HEK293 (cell line): ENCODE data around the gene PKN3.

Experiments used
- CTCF ChIA-PET: fragments of 350-600 bp; formaldehyde crosslinking; extraction: SDS; loops from one replicate; lab custom pipeline; 2021; ENCODE audit warnings: antibody characterized with exemption; lab: Yijun Ruan, JAX
- POLR2A ChIA-PET: fragments of 300-600 bp; formaldehyde crosslinking; extraction: SDS; loops from one replicate; lab custom pipeline; 2020; ENCODE audit warnings: antibody characterized with exemption, inconsistent platforms; lab: Yijun Ruan, JAX
- H3K27ac ChIP-seq: fragments of 200-500 bp; sonication (Bioruptor generic); 2 replicates; pipeline ENCODE4 v1.5.1; 2014; ENCODE audit warnings: low read depth, low read length, control low read depth, inconsistent platforms; ENCODE audit errors: extremely low read depth
- H3K36me3 ChIP-seq, 2 experiments: fragments of 200-500 bp in 1 of 2; sonication (Bioruptor generic) in 1 of 2; 1 replicate in 1 of 2; 2 replicates in 1 of 2; pipeline ENCODE4 v1.5.1; 2014 to 2017; ENCODE audit warnings: inconsistent platforms in 2 of 2, low read length in 2 of 2; ENCODE audit not compliant: control insufficient read depth in 2 of 2, insufficient read depth in 1 of 2
- H3K4me1 ChIP-seq: fragments of 200-500 bp; sonication (Bioruptor generic); 2 replicates; pipeline ENCODE4 v1.5.1; 2014; ENCODE audit warnings: mild to moderate bottlenecking, low read length, inconsistent platforms; ENCODE audit not compliant: control insufficient read depth, insufficient read depth
- H3K4me3 ChIP-seq: 2 replicates; pipeline ENCODE4 v1.5.1; 2011; ENCODE audit warnings: low read depth, mild to moderate bottlenecking, control low read depth, low read length, moderate library complexity
- H3K9me3 ChIP-seq: fragments of 200-500 bp; sonication (Bioruptor generic); 2 replicates; pipeline ENCODE4 v1.5.1; 2014; ENCODE audit warnings: low read depth, low read length, inconsistent platforms; ENCODE audit not compliant: control insufficient read depth, insufficient read depth
- CTCF ChIP-seq: fragments of 450-650 bp; formaldehyde crosslinking; IDR thresholded peaks from 2 replicates; pipeline ENCODE4 v1.5.1; 2016; ENCODE audit warnings: missing biosample characterization, missing genetic modification characterization
- GLI4 ChIP-seq: fragments of 450-650 bp; formaldehyde crosslinking; IDR thresholded peaks from 2 replicates; pipeline ENCODE4 v1.5.1; 2016; ENCODE audit warnings: missing biosample characterization, missing genetic modification characterization
- ZBTB11 ChIP-seq: fragments of 450-650 bp; formaldehyde crosslinking; conservative IDR thresholded peaks from 2 replicates; pipeline ENCODE4 v1.5.1; 2016; ENCODE audit warnings: low read depth, missing biosample characterization, missing genetic modification characterization
- ZFP37 ChIP-seq: fragments of 450-650 bp; formaldehyde crosslinking; IDR thresholded peaks from 2 replicates; pipeline ENCODE4 v1.5.1; 2016; ENCODE audit warnings: missing biosample characterization, missing genetic modification characterization
- ZNF121 ChIP-seq: fragments of 450-650 bp; formaldehyde crosslinking; IDR thresholded peaks from 2 replicates; pipeline ENCODE4 v1.5.1; 2016; ENCODE audit warnings: missing biosample characterization, missing genetic modification characterization
- ZNF146 ChIP-seq: fragments of 450-650 bp; formaldehyde crosslinking; IDR thresholded peaks from 2 replicates; pipeline ENCODE4 v1.5.1; 2016; ENCODE audit warnings: missing biosample characterization, missing genetic modification characterization
- ZNF221 ChIP-seq: fragments of 450-650 bp; formaldehyde crosslinking; IDR thresholded peaks from 2 replicates; pipeline ENCODE4 v1.5.1; 2017; ENCODE audit warnings: missing biosample characterization, missing genetic modification characterization, borderline replicate concordance
- ZNF521 ChIP-seq: fragments of 450-650 bp; formaldehyde crosslinking; IDR thresholded peaks from 2 replicates; pipeline ENCODE4 v1.5.1; 2017; ENCODE audit warnings: missing biosample characterization, mild to moderate bottlenecking, missing genetic modification characterization
- ZNF529 ChIP-seq: fragments of 450-650 bp; formaldehyde crosslinking; IDR thresholded peaks from 2 replicates; pipeline ENCODE4 v1.5.1; 2017; ENCODE audit warnings: missing genetic modification characterization, missing biosample characterization; ENCODE audit not compliant: insufficient replicate concordance
- TF ChIP-seq, protein P1 (sequence below): fragments of 450-650 bp; formaldehyde crosslinking; IDR thresholded peaks from 2 replicates; pipeline ENCODE4 v1.5.1; 2016; ENCODE audit warnings: missing biosample characterization, missing genetic modification characterization

PKN3 gene

GRCh38 chr9:128743421-128743820, 41.1 kb downstream of the PKN3 start:
- POLR2A ChIA-PET, result interaction anchor here (0.6 to 1.4 kb wide), 2 partner anchors 10 to 19 kb away, joined by 3 read pairs; no protein-coding TSS in a partner anchor
- Histone ChIP-seq H3K9me3 (no peaks in the 10 kb centered on the region), H3K4me1 (no peaks in the 10 kb centered on the region), H3K4me3 (no peak overlapping the region), H3K36me3 (peaks cover 0 to 31% of the 10 kb centered on the region in 2 experiments; a peak in 2 of 3 replicates), H3K27ac (no peak overlapping the region)
- TF ChIP-seq ZNF146 (no peak), ZNF121 (peak; percentile 96)
- CTCF ChIA-PET, result interaction anchor here (1.2 to 2.8 kb wide), 3 partner anchors 10 to 67 kb away, joined by 3 to 21 read pairs (median 8); no protein-coding TSS in a partner anchor

DNA sequence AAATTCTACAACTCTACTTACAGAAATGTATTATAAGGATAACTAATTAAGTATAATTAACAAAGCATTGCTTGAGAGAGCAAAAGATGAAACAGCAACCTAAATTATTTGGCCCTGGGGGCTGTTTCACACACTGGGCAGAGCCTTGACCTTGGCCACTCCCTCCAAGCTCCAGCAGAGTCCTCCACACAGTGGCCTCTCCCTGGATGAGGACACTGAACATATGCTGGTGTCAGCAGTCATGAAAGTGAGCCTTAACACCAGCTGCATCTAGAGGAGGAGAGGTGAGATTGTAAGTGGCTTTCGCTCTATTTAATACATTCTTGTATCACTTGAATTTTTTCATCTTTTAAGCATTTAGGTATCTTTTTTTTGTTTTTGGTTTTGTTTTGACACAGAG, 44.9 kb downstream of the PKN3 start:
- H3K9me3 ChIP-seq, result no peaks in the 10 kb centered on the region
- POLR2A ChIA-PET, result no interaction called here
- no peak overlapping the region for H3K4me3 ChIP-seq
- CTCF ChIA-PET, result interaction anchor here (0.9 to 1.9 kb wide), 4 partner anchors 15 to 131 kb away, joined by 3 to 10 read pairs (median 3); no protein-coding TSS in a partner anchor
- no peak overlapping the region for H3K27ac ChIP-seq
- H3K36me3 ChIP-seq, result peaks cover 0 to 25% of the 10 kb centered on the region in 2 experiments; a peak in 1 of 3 replicates
- H3K4me1 ChIP-seq, result no peaks in the 10 kb centered on the region
- TF ChIP-seq CTCF (tag by site-specific recombination) (no peak), ZNF529 (no peak), ZNF521 (no peak)
- TF ChIP-seq, protein P1, sequence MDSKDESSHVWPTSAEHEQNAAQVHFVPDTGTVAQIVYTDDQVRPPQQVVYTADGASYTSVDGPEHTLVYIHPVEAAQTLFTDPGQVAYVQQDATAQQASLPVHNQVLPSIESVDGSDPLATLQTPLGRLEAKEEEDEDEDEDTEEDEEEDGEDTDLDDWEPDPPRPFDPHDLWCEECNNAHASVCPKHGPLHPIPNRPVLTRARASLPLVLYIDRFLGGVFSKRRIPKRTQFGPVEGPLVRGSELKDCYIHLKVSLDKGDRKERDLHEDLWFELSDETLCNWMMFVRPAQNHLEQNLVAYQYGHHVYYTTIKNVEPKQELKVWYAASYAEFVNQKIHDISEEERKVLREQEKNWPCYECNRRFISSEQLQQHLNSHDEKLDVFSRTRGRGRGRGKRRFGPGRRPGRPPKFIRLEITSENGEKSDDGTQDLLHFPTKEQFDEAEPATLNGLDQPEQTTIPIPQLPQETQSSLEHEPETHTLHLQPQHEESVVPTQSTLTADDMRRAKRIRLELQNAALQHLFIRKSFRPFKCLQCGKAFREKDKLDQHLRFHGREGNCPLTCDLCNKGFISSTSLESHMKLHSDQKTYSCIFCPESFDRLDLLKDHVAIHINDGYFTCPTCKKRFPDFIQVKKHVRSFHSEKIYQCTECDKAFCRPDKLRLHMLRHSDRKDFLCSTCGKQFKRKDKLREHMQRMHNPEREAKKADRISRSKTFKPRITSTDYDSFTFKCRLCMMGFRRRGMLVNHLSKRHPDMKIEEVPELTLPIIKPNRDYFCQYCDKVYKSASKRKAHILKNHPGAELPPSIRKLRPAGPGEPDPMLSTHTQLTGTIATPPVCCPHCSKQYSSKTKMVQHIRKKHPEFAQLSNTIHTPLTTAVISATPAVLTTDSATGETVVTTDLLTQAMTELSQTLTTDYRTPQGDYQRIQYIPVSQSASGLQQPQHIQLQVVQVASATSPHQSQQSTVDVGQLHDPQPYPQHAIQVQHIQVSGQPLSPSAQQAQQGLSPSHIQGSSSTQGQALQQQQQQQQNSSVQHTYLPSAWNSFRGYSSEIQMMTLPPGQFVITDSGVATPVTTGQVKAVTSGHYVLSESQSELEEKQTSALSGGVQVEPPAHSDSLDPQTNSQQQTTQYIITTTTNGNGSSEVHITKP (tag by site-specific recombination), result peak; percentile 18; the same call in 1 of the 2 replicates
- TF ChIP-seq, all 188 proteins: peak for 1

DNA sequence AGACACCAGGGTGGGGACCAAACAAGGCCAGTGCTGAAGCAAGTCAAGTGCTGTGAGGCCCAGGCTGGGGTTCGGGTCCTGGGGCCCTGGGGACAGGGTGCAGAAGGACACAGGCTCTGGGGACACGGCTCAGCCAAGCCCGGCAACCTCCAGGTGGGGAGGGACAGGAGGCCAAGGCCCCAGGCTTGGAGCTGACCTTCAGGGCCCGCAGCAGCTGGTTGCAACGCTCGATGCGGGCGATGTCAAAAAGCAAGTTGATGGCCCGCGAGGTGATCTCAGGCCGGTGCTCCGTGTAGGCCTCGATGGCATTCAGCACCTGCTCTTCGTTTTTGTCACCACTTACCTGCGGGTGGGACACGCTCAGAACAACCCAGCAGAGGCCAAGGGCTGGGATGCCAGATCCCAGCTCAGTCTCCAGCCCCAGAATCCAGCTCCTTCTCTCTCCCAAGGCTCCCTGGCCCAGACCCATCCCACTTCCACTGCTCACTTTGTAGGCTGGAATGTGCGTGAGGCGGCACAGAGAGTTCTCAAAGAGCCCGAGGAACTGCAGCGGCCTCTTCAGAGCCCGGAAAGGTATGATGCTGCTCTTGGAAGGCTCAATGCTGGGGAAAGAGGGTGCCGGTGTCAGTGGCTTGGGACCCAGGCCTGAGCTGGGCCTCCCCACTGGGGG, 48.8 kb downstream of the PKN3 start:
- H3K27ac ChIP-seq, result no peak overlapping the region
- no peak overlapping the region for H3K4me3 ChIP-seq
- no peaks in the 10 kb centered on the region for H3K4me1 ChIP-seq
- no peaks in the 10 kb centered on the region for H3K9me3 ChIP-seq
- ChIA-PET CTCF (interaction anchor here (0.6 kb wide), 1 partner anchor 38 kb away, joined by 5 read pairs; no protein-coding TSS in a partner anchor), POLR2A (no interaction called here)
- H3K36me3 ChIP-seq, result peaks cover 0 to 53% of the 10 kb centered on the region in 2 experiments; a peak in 1 of 3 replicates
- TF ChIP-seq GLI4 (tag by site-specific recombination), result peak; percentile 91; the same call in 1 of the 2 replicates
- no peak for TF ChIP-seq ZNF221
- no peak for TF ChIP-seq ZBTB11 (tag by site-specific recombination)
- no peak for TF ChIP-seq ZFP37 (tag by site-specific recombination)
- TF ChIP-seq, all 188 proteins: peak for 1
